GM21737 (cell line): Measurements from ENCODE around the gene ITPR3.
"Not testable (repeated sequence)": the region's sequence is repeated elsewhere in the genome, so short reads cannot be mapped to it uniquely, and the experiment has no call there.

Source experiments
- ATAC-seq: cut with Tn5 transposase; IDR thresholded peaks from one replicate; pipeline ENCODE4 v1.9.1; 2021; ENCODE audit warnings: mild to moderate bottlenecking, moderate library complexity; ENCODE audit not compliant: unreplicated experiment

Gene ITPR3

GRCh38 chr6:33590531-33591198 lies 30.5 kb upstream of the ITPR3 start:
- no peak for ATAC-seq

GRCh38 chr6:33591424-33592032 lies 29.6 kb upstream of the ITPR3 start:
- ATAC-seq: no peak

GRCh38 chr6:33592280-33592594 lies 28.9 kb upstream of the ITPR3 start:
- ATAC-seq: no peak

GRCh38 chr6:33592595-33593413 lies 28.3 kb upstream of the ITPR3 start:
- peak; percentile 48 for ATAC-seq

- ATAC-seq: no peak
Measured at GRCh38 chr6:33593414-33593727, 27.8 kb upstream of the ITPR3 start.

- ATAC-seq: no peak
Measured at GRCh38 chr6:33595001-33595846, 25.9 kb upstream of the ITPR3 start.

- ATAC-seq: not testable (repeated sequence)
Measured at GRCh38 chr6:33596894-33597293, 24.2 kb upstream of the ITPR3 start.

GRCh38 chr6:33597551-33598322 lies 23.4 kb upstream of the ITPR3 start:
- ATAC-seq: no peak

GRCh38 chr6:33599413-33599938 lies 21.6 kb upstream of the ITPR3 start:
- ATAC-seq: no peak

GRCh38 chr6:33600761-33601160 lies 20.4 kb upstream of the ITPR3 start:
- no peak for ATAC-seq

- no peak for ATAC-seq
Measured at GRCh38 chr6:33602180-33602579, 18.9 kb upstream of the ITPR3 start.

- no peak for ATAC-seq
Measured at GRCh38 chr6:33604941-33605854, 15.9 kb upstream of the ITPR3 start.

- no peak for ATAC-seq
Measured at GRCh38 chr6:33606642-33607041, 14.5 kb upstream of the ITPR3 start.

GRCh38 chr6:33607126-33607783 lies 13.9 kb upstream of the ITPR3 start:
- no peak for ATAC-seq

- ATAC-seq: no peak
Measured at GRCh38 chr6:33607784-33608161, 13.3 kb upstream of the ITPR3 start.

- no peak for ATAC-seq
Measured at GRCh38 chr6:33609019-33609418, 12.1 kb upstream of the ITPR3 start.

GRCh38 chr6:33609528-33609927 lies 11.6 kb upstream of the ITPR3 start:
- no peak for ATAC-seq

GRCh38 chr6:33610067-33610466 lies 11.1 kb upstream of the ITPR3 start:
- ATAC-seq: no peak
